ENCODE results near the gene SLC27A1. TPM values are rescaled to one million over a fixed set of nuclear protein-coding genes. Genes with fewer than 3 reads are reported as not detected.
A peak's percentile ranks its signal among the peaks of the same experiment; 100 is the strongest.

The SLC27A1 gene
- total and polyA plus RNA-seq, 4 donors, result 15.6 to 47.5 (median 28.1) TPM

DNA sequence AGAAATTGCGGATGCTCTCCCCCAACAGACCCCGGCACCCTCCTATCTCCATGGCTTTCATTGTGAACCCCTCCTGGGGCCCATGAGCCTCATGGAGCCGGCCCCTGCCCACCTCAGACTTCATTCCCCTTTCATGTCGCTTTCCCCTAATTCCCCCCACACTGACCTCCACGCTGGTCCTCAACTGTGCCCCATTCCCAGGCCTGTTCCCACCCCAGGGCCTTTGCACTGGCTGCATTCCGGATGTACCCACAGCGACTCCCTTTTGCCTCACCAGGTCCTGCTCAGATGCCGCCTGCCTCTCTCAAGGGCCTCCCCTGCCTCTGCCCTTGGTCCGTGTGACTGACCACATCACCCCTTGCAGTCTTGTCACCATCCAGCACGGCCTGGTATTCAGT lies 13.3 kb downstream of the SLC27A1 start:
- H3K4me3 ChIP-seq (ENCODE audit: low read depth, low read length), result no peak overlapping the region
- no peaks in the 10 kb centered on the region for H3K9me3 ChIP-seq (ENCODE audit: control insufficient read depth, insufficient read depth, low read length)
- H3K4me1 ChIP-seq (ENCODE audit: control insufficient read depth, insufficient read depth, low read length), result peaks cover 16% of the 10 kb centered on the region
- H3K27ac ChIP-seq (ENCODE audit: low read depth, low read length), result no peak overlapping the region
- 96% methylated on average over 10 of the region's 10 CpGs for WGBS (ENCODE audit: insufficient coverage)
- H3K36me3 ChIP-seq (ENCODE audit: control insufficient read depth, insufficient read depth, low read length), result peaks cover 41% of the 10 kb centered on the region
- DNase-seq (ENCODE audit: low read depth in 4 of 6, low spot score in 6 of 6), result no peak
- no peaks in the 10 kb centered on the region for H3K27me3 ChIP-seq (ENCODE audit: control insufficient read depth, insufficient read depth, low read length)

DNA sequence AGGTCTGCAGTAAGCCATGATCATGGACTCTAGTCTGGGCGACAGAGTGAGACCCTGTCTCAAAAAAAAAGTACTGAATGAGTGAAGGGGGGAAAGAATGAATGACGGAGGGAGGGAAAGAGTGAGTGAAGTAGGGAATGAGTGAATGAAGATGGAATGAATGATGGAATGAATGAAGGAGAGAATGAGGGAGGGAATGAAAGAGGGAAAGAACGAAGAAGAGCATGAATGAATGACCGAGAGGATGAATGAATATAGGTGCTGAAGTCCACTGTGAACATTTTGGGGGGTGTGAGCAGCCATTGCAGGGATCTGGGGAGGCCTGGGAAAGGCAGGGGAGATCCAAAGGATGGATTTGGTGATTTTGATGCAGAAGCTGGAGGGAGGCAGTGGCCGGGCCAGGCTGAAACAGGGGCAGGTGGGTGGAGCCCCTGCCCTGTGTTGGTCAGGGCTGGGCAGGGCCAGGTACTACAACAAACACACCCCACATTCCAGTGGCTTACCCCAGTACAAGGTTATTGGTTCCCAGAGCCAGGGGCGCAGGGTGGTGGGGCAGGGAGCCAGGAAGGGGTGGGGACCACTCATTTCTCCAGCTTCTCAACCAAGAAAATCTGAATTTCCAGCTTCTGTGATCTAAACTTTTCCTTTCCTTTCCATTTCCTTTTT lies 14.3 kb downstream of the SLC27A1 start:
- WGBS (ENCODE audit: insufficient coverage), result 97% methylated on average over 4 of the region's 6 CpGs

DNA sequence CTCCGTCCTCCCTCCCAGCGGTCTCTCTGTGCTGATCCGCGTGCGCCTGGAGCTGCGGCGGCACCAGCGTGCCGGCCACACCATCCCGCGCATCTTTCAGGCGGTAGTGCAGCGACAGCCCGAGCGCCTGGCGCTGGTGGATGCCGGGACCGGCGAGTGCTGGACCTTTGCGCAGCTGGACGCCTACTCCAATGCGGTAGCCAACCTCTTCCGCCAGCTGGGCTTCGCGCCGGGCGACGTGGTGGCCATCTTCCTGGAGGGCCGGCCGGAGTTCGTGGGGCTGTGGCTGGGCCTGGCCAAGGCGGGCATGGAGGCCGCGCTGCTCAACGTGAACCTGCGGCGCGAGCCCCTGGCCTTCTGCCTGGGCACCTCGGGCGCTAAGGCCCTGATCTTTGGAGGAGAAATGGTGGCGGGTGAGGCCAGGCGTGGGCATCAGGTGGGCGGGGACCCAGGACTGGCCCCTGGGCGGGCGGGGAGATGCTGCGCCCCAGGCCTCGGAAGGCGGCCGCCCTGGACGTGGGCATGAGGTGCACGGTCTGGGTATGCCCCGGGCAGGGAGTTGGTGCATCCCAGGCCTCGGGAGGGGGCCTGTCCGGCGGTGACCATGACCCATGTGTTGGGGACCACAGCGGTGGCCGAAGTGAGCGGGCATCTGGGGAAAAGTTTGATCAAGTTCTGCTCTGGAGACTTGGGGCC lies 16.4 kb downstream of the SLC27A1 start:
- Histone ChIP-seq H3K4me1 (ENCODE audit: control insufficient read depth, insufficient read depth, low read length) (peaks cover 13% of the 10 kb centered on the region), H3K27ac (ENCODE audit: low read depth, low read length) (no peak overlapping the region), H3K36me3 (ENCODE audit: control insufficient read depth, insufficient read depth, low read length) (peaks cover 60% of the 10 kb centered on the region), H3K4me3 (ENCODE audit: low read depth, low read length) (no peak overlapping the region), H3K9me3 (ENCODE audit: control insufficient read depth, insufficient read depth, low read length) (no peaks in the 10 kb centered on the region), H3K27me3 (ENCODE audit: control insufficient read depth, insufficient read depth, low read length) (no peaks in the 10 kb centered on the region)
- DNase-seq (ENCODE audit: low read depth in 4 of 6, low spot score in 6 of 6), result no peak
- WGBS (ENCODE audit: insufficient coverage), result 96% methylated on average over 57 of the region's 58 CpGs

More for the DNA sequence above, 14.3 kb downstream of the SLC27A1 start:
- H3K4me3 ChIP-seq (ENCODE audit: low read depth, low read length), result no peak overlapping the region
- no peak overlapping the region for H3K27ac ChIP-seq (ENCODE audit: low read depth, low read length)
- H3K27me3 ChIP-seq (ENCODE audit: control insufficient read depth, insufficient read depth, low read length), result no peaks in the 10 kb centered on the region
- no peaks in the 10 kb centered on the region for H3K9me3 ChIP-seq (ENCODE audit: control insufficient read depth, insufficient read depth, low read length)
- no peak for DNase-seq (ENCODE audit: low read depth in 4 of 6, low spot score in 6 of 6)
- peaks cover 52% of the 10 kb centered on the region for H3K36me3 ChIP-seq (ENCODE audit: control insufficient read depth, insufficient read depth, low read length)
- peaks cover 12% of the 10 kb centered on the region for H3K4me1 ChIP-seq (ENCODE audit: control insufficient read depth, insufficient read depth, low read length)

DNA sequence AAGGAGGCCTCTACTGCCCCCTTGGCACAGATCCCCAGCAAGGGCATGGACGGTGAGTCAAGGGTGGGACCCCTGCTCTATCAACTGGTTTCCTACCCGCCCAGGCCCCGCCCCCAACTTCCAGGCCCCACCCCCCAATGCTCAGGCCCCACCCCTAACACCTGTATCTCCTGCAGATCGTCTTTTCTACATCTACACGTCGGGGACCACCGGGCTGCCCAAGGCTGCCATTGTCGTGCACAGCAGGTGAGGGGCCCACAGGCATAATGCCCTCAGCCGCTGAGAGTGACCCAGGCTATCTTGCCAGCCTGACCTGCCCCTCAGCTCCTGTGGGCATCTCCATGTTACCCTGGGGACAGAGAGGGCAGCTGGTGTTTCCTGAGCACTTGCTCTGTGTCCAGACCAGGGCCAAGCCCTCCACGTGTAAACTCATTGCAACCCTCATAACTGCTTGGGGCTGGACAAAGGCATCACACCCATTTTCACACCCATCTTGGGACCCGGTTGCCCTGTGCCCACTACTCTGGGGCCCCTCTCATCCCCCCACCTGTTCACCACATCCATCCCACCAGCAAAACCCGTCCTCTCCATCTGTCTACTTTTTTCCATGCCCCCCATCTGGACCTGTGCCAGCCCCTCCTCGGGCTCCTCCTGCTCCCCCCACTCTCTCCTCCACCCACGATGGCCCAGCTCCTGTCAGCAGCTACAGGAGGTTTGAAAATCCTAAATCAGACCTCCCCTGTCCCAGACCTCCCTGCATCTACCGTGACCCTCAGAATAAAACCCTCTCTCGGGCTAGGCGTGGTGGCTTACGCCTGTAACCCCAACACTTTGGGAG lies 17.2 kb downstream of the SLC27A1 start:
- Histone ChIP-seq H3K36me3 (ENCODE audit: control insufficient read depth, insufficient read depth, low read length) (peaks cover 60% of the 10 kb centered on the region), H3K27ac (ENCODE audit: low read depth, low read length) (no peak overlapping the region), H3K9me3 (ENCODE audit: control insufficient read depth, insufficient read depth, low read length) (no peaks in the 10 kb centered on the region), H3K4me1 (ENCODE audit: control insufficient read depth, insufficient read depth, low read length) (peaks cover 14% of the 10 kb centered on the region), H3K27me3 (ENCODE audit: control insufficient read depth, insufficient read depth, low read length) (no peaks in the 10 kb centered on the region), H3K4me3 (ENCODE audit: low read depth, low read length) (no peak overlapping the region)
- no peak for DNase-seq (ENCODE audit: low read depth in 4 of 6, low spot score in 6 of 6)
- 62% methylated on average over 16 of the region's 18 CpGs for WGBS (ENCODE audit: insufficient coverage)

DNA sequence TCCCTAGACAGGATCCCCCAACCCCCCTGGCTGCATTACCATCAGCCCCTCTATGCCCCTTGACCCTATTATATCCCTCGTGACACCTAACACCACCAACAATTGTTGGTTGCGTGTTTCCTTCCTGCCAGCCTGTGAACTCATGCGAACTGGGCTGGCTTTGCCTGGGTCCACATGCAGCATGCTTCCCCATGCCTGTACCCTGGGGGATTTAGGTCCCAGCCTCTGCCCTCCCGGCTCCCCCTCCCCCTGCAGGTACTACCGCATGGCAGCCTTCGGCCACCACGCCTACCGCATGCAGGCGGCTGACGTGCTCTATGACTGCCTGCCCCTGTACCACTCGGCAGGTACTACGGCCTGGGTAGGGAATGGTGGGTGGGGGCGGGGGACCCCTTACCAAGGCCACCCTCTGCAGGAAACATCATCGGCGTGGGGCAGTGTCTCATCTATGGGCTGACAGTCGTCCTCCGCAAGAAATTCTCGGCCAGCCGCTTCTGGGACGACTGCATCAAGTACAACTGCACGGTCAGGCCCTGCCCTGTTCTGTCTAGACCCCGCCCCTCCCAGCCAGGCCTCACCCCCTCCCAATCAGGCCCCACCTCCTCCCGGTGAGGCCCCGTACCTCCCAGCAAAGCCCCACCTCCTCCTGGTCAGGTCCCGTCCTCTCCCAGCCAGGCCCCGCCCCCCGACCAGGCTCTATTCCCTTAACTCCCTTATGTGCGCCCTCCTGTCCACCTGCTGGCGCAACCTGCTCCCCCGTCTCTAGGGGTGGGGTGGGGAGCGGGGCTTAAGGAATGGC lies 18.5 kb downstream of the SLC27A1 start:
- 40% methylated on average over 21 of the region's 31 CpGs for WGBS (ENCODE audit: insufficient coverage)
- Histone ChIP-seq H3K4me3 (ENCODE audit: low read depth, low read length) (no peak overlapping the region), H3K36me3 (ENCODE audit: control insufficient read depth, insufficient read depth, low read length) (peaks cover 55% of the 10 kb centered on the region), H3K9me3 (ENCODE audit: control insufficient read depth, insufficient read depth, low read length) (no peaks in the 10 kb centered on the region), H3K27me3 (ENCODE audit: control insufficient read depth, insufficient read depth, low read length) (no peaks in the 10 kb centered on the region), H3K27ac (ENCODE audit: low read depth, low read length) (no peak overlapping the region), H3K4me1 (ENCODE audit: control insufficient read depth, insufficient read depth, low read length) (peaks cover 11% of the 10 kb centered on the region)
- DNase-seq (ENCODE audit: low read depth in 4 of 6, low spot score in 6 of 6), result peak in 1 of 6 donors; percentile 29

DNA sequence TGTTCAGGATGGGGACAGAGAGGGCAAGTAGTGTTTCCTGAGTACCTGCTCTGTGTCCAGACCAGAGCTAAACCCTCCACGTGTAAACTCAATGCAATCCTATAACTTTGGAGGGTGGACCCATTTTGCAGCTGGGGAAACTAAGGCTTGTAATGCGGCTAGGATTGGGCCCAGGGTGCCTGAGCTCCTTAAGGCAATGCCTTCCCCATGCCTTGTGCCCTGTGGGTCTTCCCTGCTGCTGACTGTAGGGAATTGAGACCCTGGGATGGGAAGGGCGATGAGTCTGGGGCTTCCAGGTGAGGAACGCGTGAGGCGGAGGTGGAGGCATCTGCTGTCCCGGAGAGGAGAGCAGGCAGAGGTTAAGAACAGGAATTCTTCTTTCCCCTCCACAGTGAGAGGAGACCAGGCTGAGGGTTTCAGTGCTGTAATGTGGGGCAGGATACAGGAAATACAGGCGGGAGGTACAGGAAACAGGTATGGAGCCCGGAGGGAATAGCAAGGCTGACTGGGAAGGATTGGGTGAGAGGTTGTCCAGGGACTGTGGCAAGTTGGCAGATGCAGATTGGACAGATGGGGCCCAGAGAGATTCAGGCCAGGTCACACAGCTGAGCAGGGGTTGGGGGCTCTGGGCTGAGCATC lies 19.2 kb downstream of the SLC27A1 start:
- no peak for DNase-seq (ENCODE audit: low read depth in 4 of 6, low spot score in 6 of 6)
- 84% methylated on average over 4 of the region's 9 CpGs for WGBS (ENCODE audit: insufficient coverage)
- Histone ChIP-seq H3K27me3 (ENCODE audit: control insufficient read depth, insufficient read depth, low read length) (no peaks in the 10 kb centered on the region), H3K9me3 (ENCODE audit: control insufficient read depth, insufficient read depth, low read length) (no peaks in the 10 kb centered on the region), H3K4me3 (ENCODE audit: low read depth, low read length) (no peak overlapping the region), H3K36me3 (ENCODE audit: control insufficient read depth, insufficient read depth, low read length) (peaks cover 54% of the 10 kb centered on the region), H3K27ac (ENCODE audit: low read depth, low read length) (no peak overlapping the region), H3K4me1 (ENCODE audit: control insufficient read depth, insufficient read depth, low read length) (peaks cover 11% of the 10 kb centered on the region)

DNA sequence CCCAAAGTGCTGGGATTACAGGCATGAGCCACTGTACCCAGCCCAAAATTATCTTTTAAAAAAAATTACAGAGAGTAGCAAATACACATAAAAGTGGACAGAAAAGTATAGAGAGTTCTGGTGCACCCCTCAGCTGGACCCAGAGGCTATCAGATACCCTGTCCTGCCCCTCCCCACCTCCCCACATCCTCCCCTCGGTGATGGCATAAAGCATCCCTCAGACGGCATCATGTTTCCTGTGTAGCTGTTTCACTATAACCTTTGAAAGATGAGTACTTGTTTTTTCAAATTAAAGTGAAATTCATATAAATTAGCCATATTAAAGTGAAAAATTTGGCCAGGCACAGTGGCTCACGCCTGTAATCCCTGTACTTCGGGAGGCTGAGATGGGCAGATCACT lies 20.1 kb downstream of the SLC27A1 start:
- 90% methylated on average over 2 of the region's 4 CpGs for WGBS (ENCODE audit: insufficient coverage)
- H3K27ac ChIP-seq (ENCODE audit: low read depth, low read length), result no peak overlapping the region
- peaks cover 11% of the 10 kb centered on the region for H3K4me1 ChIP-seq (ENCODE audit: control insufficient read depth, insufficient read depth, low read length)
- no peak overlapping the region for H3K4me3 ChIP-seq (ENCODE audit: low read depth, low read length)
- DNase-seq (ENCODE audit: low read depth in 4 of 6, low spot score in 6 of 6), result no peak
- no peaks in the 10 kb centered on the region for H3K9me3 ChIP-seq (ENCODE audit: control insufficient read depth, insufficient read depth, low read length)
- peaks cover 51% of the 10 kb centered on the region for H3K36me3 ChIP-seq (ENCODE audit: control insufficient read depth, insufficient read depth, low read length)
- H3K27me3 ChIP-seq (ENCODE audit: control insufficient read depth, insufficient read depth, low read length), result no peaks in the 10 kb centered on the region

DNA sequence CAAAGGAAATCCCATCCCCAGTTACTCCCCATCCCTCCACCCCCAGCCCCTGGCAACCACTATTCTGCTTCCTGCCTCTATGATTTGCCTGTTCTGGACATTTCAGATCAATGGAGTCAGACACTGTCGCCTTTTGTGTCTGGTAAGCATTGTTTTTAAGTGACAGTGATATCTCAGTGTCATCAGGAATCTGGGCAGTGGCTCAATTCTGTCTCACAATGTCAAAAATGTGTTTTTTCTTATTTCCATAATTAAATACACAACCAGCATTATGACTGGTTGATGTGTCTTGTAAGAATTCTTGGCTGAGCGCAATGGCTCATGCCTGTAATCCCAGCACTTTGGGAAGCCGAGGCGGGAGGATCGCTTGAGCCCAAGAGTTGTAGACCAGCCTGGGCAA lies 21.0 kb downstream of the SLC27A1 start:
- no peaks in the 10 kb centered on the region for H3K9me3 ChIP-seq (ENCODE audit: control insufficient read depth, insufficient read depth, low read length)
- no peaks in the 10 kb centered on the region for H3K27me3 ChIP-seq (ENCODE audit: control insufficient read depth, insufficient read depth, low read length)
- peaks cover 47% of the 10 kb centered on the region for H3K36me3 ChIP-seq (ENCODE audit: control insufficient read depth, insufficient read depth, low read length)
- no peak for DNase-seq (ENCODE audit: low read depth in 4 of 6, low spot score in 6 of 6)
- H3K4me3 ChIP-seq (ENCODE audit: low read depth, low read length), result no peak overlapping the region
- peaks cover 17% of the 10 kb centered on the region for H3K4me1 ChIP-seq (ENCODE audit: control insufficient read depth, insufficient read depth, low read length)
- H3K27ac ChIP-seq (ENCODE audit: low read depth, low read length), result no peak overlapping the region
- no CpG with 5 or more reads among the region's 5 CpGs for WGBS (ENCODE audit: insufficient coverage)

All from spinal cord (tissue), 10 donors.